Activated naive CD4-positive, alpha-beta T cell treated with anti-CD3 and anti-CD28 coated beads, Interleukin-2, amount 10 ng/mL, durations not matched to agents 7 days and 5 days (primary cell): Measurements from ENCODE around the gene TBX10.
A peak's percentile ranks its signal among the peaks of the same experiment; 100 is the strongest.
"Not testable (repeated sequence)": the region's sequence is repeated elsewhere in the genome, so short reads cannot be mapped to it uniquely, and the experiment has no call there.

Experiments
- CTCF ChIA-PET: fragments of 350-600 bp; sonication (Branson Sonifier 250); formaldehyde crosslinking; loops from one replicate; lab custom pipeline; 2021; ENCODE audit warnings: antibody characterized with exemption; lab: Charles Lee
- DNase-seq: peaks from one replicate; pipeline ENCODE4 v3.0.0-alpha.2; 2020
- H3K27ac Mint-ChIP-seq: one replicate; pipeline ENCODE4 v1.8.0; 2021; ENCODE audit warnings: mild to moderate bottlenecking, moderate library complexity, mixed read lengths
- H3K27me3 Mint-ChIP-seq: one replicate; pipeline ENCODE4 v1.8.0; 2021; ENCODE audit warnings: mild to moderate bottlenecking, mixed read lengths
- H3K36me3 Mint-ChIP-seq: one replicate; pipeline ENCODE4 v1.8.0; 2021; ENCODE audit warnings: mixed read lengths
- H3K4me1 Mint-ChIP-seq: one replicate; pipeline ENCODE4 v1.8.0; 2021; ENCODE audit warnings: mixed read lengths
- H3K4me3 Mint-ChIP-seq: one replicate; pipeline ENCODE4 v1.8.0; 2021; ENCODE audit warnings: mild to moderate bottlenecking, moderate library complexity, mixed read lengths
- H3K9me3 Mint-ChIP-seq: one replicate; pipeline ENCODE4 v1.8.0; 2021; ENCODE audit warnings: mixed read lengths

Gene TBX10

GRCh38 chr11:67605231-67606011 lies 34.1 kb downstream of the TBX10 start:
- CTCF ChIA-PET, result no interaction called here
- peaks cover 22% of the 10 kb centered on the region for H3K4me1 Mint-ChIP-seq
- peak overlapping the region; percentile 1 for H3K27ac Mint-ChIP-seq
- H3K9me3 Mint-ChIP-seq, result no peaks in the 10 kb centered on the region
- H3K4me3 Mint-ChIP-seq, result peak overlapping the region; percentile 61
- H3K36me3 Mint-ChIP-seq, result peaks cover 9% of the 10 kb centered on the region
- peak; percentile 15 for DNase-seq
- H3K27me3 Mint-ChIP-seq, result peaks cover 17% of the 10 kb centered on the region

- H3K27ac Mint-ChIP-seq, result no peak overlapping the region
These were observed 34.7 kb downstream of the TBX10 start for GRCh38 chr11:67604815-67605214.

GRCh38 chr11:67604119-67604518 lies 35.4 kb downstream of the TBX10 start:
- H3K27ac Mint-ChIP-seq, DNase-seq, H3K36me3 Mint-ChIP-seq, H3K9me3 Mint-ChIP-seq, CTCF ChIA-PET: not testable (repeated sequence)
- Mint-ChIP-seq H3K27me3 (peaks cover 30% of the 10 kb centered on the region), H3K4me3 (peak overlapping the region; percentile 19), H3K4me1 (peaks cover 22% of the 10 kb centered on the region)

More at GRCh38 chr11:67604815-67605214, 34.7 kb downstream of the TBX10 start:
- Mint-ChIP-seq H3K27me3 (peaks cover 23% of the 10 kb centered on the region), H3K9me3 (no peaks in the 10 kb centered on the region), H3K36me3 (peaks cover 9% of the 10 kb centered on the region), H3K4me1 (peaks cover 22% of the 10 kb centered on the region), H3K4me3 (peak overlapping the region; percentile 19)
- CTCF ChIA-PET, result no interaction called here
- no peak for DNase-seq

GRCh38 chr11:67601098-67601497 lies 38.5 kb downstream of the TBX10 start:
- Mint-ChIP-seq H3K36me3 (no peaks in the 10 kb centered on the region), H3K27ac (no peak overlapping the region), H3K27me3 (peaks cover 43% of the 10 kb centered on the region), H3K4me1 (peaks cover 8% of the 10 kb centered on the region), H3K9me3 (no peaks in the 10 kb centered on the region), H3K4me3 (no peak overlapping the region)
- CTCF ChIA-PET, result no interaction called here
- no peak for DNase-seq

GRCh38 chr11:67600324-67601029 lies 39.1 kb downstream of the TBX10 start:
- no peak overlapping the region for H3K27ac Mint-ChIP-seq
- H3K9me3 Mint-ChIP-seq, result no peaks in the 10 kb centered on the region
- H3K4me1 Mint-ChIP-seq, result peaks cover 4% of the 10 kb centered on the region
- H3K4me3 Mint-ChIP-seq, result no peak overlapping the region
- DNase-seq, result no peak
- H3K27me3 Mint-ChIP-seq, result peaks cover 43% of the 10 kb centered on the region
- CTCF ChIA-PET, result no interaction called here
- no peaks in the 10 kb centered on the region for H3K36me3 Mint-ChIP-seq

- CTCF ChIA-PET, result no interaction called here
- H3K4me3 Mint-ChIP-seq, result no peak overlapping the region
- no peaks in the 10 kb centered on the region for H3K9me3 Mint-ChIP-seq
- H3K27ac Mint-ChIP-seq, result no peak overlapping the region
- no peak for DNase-seq
- H3K36me3 Mint-ChIP-seq, result no peaks in the 10 kb centered on the region
- H3K27me3 Mint-ChIP-seq, result peaks cover 43% of the 10 kb centered on the region
- peaks cover under 1% of the 10 kb centered on the region for H3K4me1 Mint-ChIP-seq
These were observed 40.4 kb downstream of the TBX10 start for GRCh38 chr11:67599149-67599548.

- DNase-seq, CTCF ChIA-PET, H3K4me3 Mint-ChIP-seq, H3K27ac Mint-ChIP-seq, H3K36me3 Mint-ChIP-seq, H3K4me1 Mint-ChIP-seq, H3K9me3 Mint-ChIP-seq: not testable (repeated sequence)
- H3K27me3 Mint-ChIP-seq, result peaks cover 44% of the 10 kb centered on the region
These were observed 41.6 kb downstream of the TBX10 start for GRCh38 chr11:67597963-67598362.

GRCh38 chr11:67597458-67597857 lies 42.1 kb downstream of the TBX10 start:
- H3K9me3 Mint-ChIP-seq, H3K36me3 Mint-ChIP-seq, DNase-seq, H3K27ac Mint-ChIP-seq, H3K4me3 Mint-ChIP-seq, CTCF ChIA-PET, H3K4me1 Mint-ChIP-seq: not testable (repeated sequence)
- peaks cover 40% of the 10 kb centered on the region for H3K27me3 Mint-ChIP-seq

- DNase-seq, result no peak
- CTCF ChIA-PET, result interaction anchor here (0.9 kb wide), 1 partner anchor 10 kb away, joined by 3 read pairs; no protein-coding TSS in a partner anchor
- Mint-ChIP-seq H3K4me1 (no peaks in the 10 kb centered on the region), H3K27ac (no peak overlapping the region), H3K4me3 (no peak overlapping the region), H3K27me3 (peaks cover 40% of the 10 kb centered on the region), H3K9me3 (no peaks in the 10 kb centered on the region), H3K36me3 (no peaks in the 10 kb centered on the region)
These were observed 42.7 kb downstream of the TBX10 start for GRCh38 chr11:67596753-67597300.

GRCh38 chr11:67594480-67594879 lies 45.1 kb downstream of the TBX10 start:
- Mint-ChIP-seq H3K4me3 (no peak overlapping the region), H3K27ac (no peak overlapping the region), H3K27me3 (peaks cover 21% of the 10 kb centered on the region), H3K4me1 (no peaks in the 10 kb centered on the region), H3K9me3 (no peaks in the 10 kb centered on the region), H3K36me3 (no peaks in the 10 kb centered on the region)
- CTCF ChIA-PET, result no interaction called here
- DNase-seq, result no peak

GRCh38 chr11:67593565-67593905 lies 46.0 kb downstream of the TBX10 start:
- H3K4me1 Mint-ChIP-seq, result no peaks in the 10 kb centered on the region
- H3K36me3 Mint-ChIP-seq, result no peaks in the 10 kb centered on the region
- H3K9me3 Mint-ChIP-seq, result no peaks in the 10 kb centered on the region
- no peak for DNase-seq
- no peak overlapping the region for H3K27ac Mint-ChIP-seq
- H3K4me3 Mint-ChIP-seq, result no peak overlapping the region
- H3K27me3 Mint-ChIP-seq, result peaks cover 13% of the 10 kb centered on the region
- CTCF ChIA-PET, result no interaction called here

- Mint-ChIP-seq H3K9me3 (no peaks in the 10 kb centered on the region), H3K36me3 (no peaks in the 10 kb centered on the region), H3K4me3 (no peak overlapping the region), H3K27me3 (peaks cover 8% of the 10 kb centered on the region), H3K4me1 (no peaks in the 10 kb centered on the region), H3K27ac (no peak overlapping the region)
- no peak for DNase-seq
- CTCF ChIA-PET, result interaction anchor here (1.7 kb wide), 1 partner anchor 10 kb away, joined by 7 read pairs; the partner anchor contains the start of gene GSTP1
These were observed 46.5 kb downstream of the TBX10 start for GRCh38 chr11:67592880-67593564.

- H3K27me3 Mint-ChIP-seq, CTCF ChIA-PET, DNase-seq, H3K9me3 Mint-ChIP-seq, H3K27ac Mint-ChIP-seq, H3K4me3 Mint-ChIP-seq: not testable (repeated sequence)
- peaks cover 22% of the 10 kb centered on the region for H3K4me1 Mint-ChIP-seq
- H3K36me3 Mint-ChIP-seq, result peaks cover 16% of the 10 kb centered on the region
These were observed 50.6 kb downstream of the TBX10 start for GRCh38 chr11:67588899-67589415.

GRCh38 chr11:67588136-67588503 lies 51.4 kb downstream of the TBX10 start:
- CTCF ChIA-PET, result no interaction called here
- no peak overlapping the region for H3K4me3 Mint-ChIP-seq
- no peak for DNase-seq
- peaks cover 17% of the 10 kb centered on the region for H3K36me3 Mint-ChIP-seq
- H3K9me3 Mint-ChIP-seq, result no peaks in the 10 kb centered on the region
- H3K27ac Mint-ChIP-seq, result no peak overlapping the region
- H3K27me3 Mint-ChIP-seq, result peaks cover 4% of the 10 kb centered on the region
- H3K4me1 Mint-ChIP-seq, result peaks cover 25% of the 10 kb centered on the region
